AG09319 (cell line): Measurements from ENCODE around the gene GPRIN1.

Source experiments
- DNase-seq: peaks from one replicate; pipeline ENCODE4 v3.0.0-alpha.2; 2010; ENCODE audit warnings: low read depth; ENCODE audit errors: extremely low read depth
- TF ChIP-seq, protein P1 (sequence below): IDR thresholded peaks from 2 replicates; pipeline ENCODE4 v1.5.1; 2011; ENCODE audit warnings: low read depth, mild to moderate bottlenecking, inconsistent platforms, low read length, moderate library complexity

Gene GPRIN1

DNA sequence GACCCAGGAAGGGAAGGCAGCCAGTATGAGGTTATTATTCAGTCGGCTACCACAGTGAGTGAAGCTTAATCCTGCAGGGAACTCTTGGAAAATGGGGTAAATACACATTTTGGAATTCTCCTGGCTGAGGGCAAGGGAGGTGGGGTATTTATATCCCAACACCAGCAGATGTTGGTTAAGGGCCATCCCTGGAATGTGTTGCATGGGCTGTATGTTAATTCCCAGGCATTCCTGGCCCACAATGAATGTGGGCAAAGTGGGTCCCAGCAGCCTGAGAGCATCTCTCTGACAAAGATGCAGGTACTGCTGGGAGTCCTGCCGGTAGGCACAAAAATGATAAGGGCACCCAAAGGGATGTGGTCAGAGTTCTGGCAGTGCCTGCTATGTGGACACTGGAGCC lies 2.9 kb upstream of the GPRIN1 start:
- TF ChIP-seq, protein P1, sequence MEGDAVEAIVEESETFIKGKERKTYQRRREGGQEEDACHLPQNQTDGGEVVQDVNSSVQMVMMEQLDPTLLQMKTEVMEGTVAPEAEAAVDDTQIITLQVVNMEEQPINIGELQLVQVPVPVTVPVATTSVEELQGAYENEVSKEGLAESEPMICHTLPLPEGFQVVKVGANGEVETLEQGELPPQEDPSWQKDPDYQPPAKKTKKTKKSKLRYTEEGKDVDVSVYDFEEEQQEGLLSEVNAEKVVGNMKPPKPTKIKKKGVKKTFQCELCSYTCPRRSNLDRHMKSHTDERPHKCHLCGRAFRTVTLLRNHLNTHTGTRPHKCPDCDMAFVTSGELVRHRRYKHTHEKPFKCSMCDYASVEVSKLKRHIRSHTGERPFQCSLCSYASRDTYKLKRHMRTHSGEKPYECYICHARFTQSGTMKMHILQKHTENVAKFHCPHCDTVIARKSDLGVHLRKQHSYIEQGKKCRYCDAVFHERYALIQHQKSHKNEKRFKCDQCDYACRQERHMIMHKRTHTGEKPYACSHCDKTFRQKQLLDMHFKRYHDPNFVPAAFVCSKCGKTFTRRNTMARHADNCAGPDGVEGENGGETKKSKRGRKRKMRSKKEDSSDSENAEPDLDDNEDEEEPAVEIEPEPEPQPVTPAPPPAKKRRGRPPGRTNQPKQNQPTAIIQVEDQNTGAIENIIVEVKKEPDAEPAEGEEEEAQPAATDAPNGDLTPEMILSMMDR = no peak
- DNase-seq = no peak

DNA sequence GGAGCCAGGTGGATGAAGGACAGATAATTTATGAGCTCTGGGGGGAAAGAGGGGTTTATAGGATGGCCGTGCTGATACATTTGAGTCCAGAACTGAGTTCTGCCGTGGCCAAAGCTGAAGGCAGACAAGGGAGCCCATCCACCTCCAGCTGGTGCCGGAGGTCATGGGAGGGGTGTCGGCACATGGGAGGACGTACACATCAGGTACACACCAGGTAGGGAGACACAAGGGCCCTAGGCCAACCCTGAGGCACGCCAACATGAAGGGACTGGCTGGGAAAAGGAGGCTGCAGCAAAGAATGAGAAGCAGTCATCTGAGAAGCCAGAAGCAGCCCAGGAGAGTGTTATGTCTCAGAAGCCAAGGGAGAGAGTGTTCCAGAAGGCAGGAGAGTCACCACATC lies 2.1 kb upstream of the GPRIN1 start:
- no peak for DNase-seq
- TF ChIP-seq, protein P1 = no peak

DNA sequence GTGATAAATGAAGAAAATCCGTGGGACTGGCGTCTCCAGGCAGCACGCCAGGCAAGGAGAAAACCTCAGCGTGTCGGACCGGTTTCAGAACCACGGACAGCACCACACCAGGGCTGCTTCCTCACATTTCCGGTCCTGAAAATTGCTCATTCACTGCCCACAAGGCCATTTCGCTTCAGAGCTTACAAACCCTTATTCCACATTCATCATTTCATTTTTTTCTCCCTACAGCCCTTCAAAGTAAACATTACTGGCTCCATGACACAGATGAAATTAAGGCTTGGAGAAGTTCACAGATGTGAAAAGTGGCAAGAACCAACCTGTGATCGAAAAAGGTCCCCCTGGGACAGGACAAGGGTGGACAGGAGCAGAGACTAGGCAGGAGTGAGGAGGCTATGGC lies 1.5 kb upstream of the GPRIN1 start:
- TF ChIP-seq, protein P1 = no peak
- peak; percentile 57 for DNase-seq

DNA sequence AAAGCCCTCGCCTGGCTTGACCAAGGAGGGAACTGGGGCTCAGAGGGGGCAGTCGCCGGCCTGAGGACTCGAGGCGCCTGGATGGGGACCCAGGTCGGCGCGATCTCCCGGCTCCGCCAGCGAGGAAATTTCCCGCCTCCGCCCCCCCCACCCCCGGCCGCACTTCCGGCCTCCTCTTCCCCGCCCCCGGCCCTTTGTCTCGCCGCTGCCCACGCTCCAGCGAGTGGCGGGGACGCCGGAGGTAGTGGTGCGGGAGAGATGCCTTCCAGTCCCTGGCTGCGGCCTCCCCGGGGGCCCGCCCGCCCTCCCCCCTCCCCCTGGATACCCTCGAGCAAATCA lies 448 bp upstream of the GPRIN1 start:
- TF ChIP-seq, protein P1 = no peak
- DNase-seq = no peak

DNA sequence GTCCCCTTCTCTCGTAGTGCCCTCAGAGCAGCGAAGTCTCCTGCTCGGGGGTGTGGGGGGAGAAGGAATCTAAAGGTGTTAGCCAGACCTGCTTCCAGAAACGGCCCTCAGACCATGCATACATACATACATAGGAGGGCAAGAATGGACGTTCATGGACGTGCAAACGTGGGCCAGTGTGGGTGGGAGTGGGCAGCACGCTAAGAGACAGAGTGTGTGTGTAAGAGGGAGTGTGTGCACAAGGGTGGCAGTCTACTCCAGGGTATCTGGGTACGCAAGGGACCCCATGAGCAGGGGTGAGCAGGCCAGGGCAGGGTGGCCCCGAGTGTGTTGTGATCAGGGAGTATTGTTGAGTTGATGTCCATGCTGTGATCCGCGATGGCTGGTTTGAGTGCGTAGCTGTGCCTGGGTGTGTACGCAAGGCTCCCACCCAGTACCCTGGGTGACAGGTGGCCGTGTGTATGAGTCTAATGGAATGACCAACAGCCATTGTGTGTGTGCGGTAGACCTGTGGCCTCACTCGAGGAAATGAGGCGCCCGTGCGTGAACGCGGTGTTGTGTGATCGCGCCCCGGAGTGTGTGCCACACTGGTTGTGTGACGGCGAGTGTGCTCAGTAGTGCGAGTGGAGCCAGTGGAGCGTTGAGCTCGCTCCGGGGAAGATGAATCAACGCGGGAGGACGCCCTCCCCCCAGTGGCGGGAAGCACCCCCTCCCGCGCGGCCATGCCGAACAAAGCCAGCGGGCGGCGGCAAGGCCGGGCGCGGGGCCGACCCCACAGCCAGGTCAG lies 826 bp downstream of the GPRIN1 start:
- TF ChIP-seq, protein P1 = no peak
- DNase-seq = no peak

DNA sequence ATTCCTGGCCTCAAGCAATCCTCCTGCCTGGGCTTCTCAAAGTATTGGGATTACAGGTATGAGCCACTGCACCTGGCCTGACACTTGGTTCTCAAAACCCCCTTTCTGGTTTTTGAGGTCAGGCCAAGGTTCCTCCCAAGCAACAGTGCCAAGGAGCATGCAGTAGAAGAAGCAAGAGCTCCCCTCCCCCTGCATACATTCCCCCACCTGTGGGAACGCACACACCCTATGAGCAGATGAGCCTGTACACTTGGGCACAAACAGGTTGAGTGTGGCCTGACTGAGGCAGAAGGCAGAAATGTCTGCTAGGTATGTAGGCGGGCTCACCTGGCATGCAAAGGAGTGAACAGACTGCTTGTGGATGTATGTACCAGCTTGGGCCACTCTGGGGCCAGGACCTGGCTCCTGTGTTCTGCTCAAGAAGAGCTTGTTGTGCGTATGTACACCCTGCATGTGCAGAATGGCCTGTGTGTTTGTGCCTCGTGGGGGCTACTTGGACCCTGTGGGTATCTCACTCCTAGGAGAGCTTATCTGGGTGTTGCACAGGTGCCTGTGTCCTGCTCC lies 1.7 kb downstream of the GPRIN1 start:
- TF ChIP-seq, protein P1 = no peak
- no peak for DNase-seq

DNA sequence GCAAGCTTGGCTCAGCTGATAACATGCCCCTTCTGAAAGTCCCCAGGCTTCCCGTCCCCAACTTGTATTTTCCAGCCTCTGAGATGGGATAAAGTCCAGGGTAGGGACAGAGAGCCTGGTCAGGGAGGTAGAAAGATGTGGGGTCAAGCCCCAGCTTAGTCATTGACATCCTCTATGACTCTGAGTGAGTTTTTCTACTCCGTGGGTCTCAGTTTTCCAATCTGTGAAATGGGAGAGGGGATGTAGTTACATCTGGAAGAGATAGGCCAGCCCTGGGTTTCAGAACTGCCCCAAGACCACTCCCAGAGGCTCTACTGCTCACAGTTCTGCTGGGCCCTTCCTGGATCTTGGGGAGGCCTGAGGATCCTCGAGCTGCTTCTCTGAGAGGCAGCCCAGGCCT lies 3.1 kb downstream of the GPRIN1 start:
- TF ChIP-seq, protein P1 = no peak
- no peak for DNase-seq
